Right ventricle myocardium superior (tissue), 1 donor: ENCODE measurements around the gene SYT15B. TPM values are rescaled to one million over a fixed set of nuclear protein-coding genes. Genes with fewer than 3 reads are reported as not detected.
"Not testable (repeated sequence)": the region's sequence is repeated elsewhere in the genome, so short reads cannot be mapped to it uniquely, and the experiment has no call there.

Experiments
- ATAC-seq: fragments of 200-7000 bp; cut with Tn5 transposase; one replicate; pipeline ENCODE4 v1.9.1; 2020; ENCODE audit warnings: mild to moderate bottlenecking; ENCODE audit not compliant: poor library complexity
- DNase-seq: peaks from one replicate; pipeline ENCODE4 v3.0.0-alpha.2; 2020
- intact Hi-C: fragments of 100-400 bp; cut with DNase I; formaldehyde crosslinking; loops from one replicate; pipeline ENCODE4 v1.11.2; 2022
- total RNA-seq: library from RNA; stranded (reverse); fragmentation: NEBNext Ultra II Directional; extraction: Animal tissue kit (Norgen Biotek cat#: 25700); gene quantifications from one replicate; pipeline ENCODE4 v1.2.1, GENCODE V29; 2021
- donor health status: DM: no; HTN: yes; CAD: no; lungs with severe emphysema.

Gene SYT15B
- total RNA-seq, 1 donor from 2014 or later: 0.89 TPM

- ATAC-seq (peak; percentile 94), DNase-seq (peak; percentile 57)
- intact Hi-C loops: not testable (repeated sequence)
These were observed 19.5 kb downstream of the SYT15B start for GRCh38 chr10:47743611-47744550.

- DNase-seq, ATAC-seq, intact Hi-C loops: not testable (repeated sequence)
These were observed 22.5 kb downstream of the SYT15B start for GRCh38 chr10:47740868-47741267.

GRCh38 chr10:47730911-47731310 lies 32.5 kb downstream of the SYT15B start:
- DNase-seq, ATAC-seq, intact Hi-C loops: not testable (repeated sequence)

DNA sequence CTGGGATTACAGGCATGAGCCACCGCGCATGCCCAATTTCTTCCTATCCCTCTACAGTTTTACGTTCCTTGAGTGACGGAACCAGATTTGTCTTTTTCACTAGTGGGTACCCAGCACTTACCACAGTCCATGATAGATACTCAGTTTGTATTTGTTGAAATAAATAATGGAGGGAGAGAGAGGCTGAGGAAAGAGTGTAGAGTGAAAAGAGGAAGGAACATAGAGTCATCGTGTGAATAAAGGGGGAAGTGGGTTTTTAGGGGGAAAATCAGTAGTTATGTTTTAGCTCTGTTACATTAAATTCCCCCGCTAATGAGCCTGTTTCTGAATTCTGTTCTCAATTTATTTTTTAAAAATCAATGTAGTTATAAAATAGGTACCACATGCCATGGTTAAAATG lies 37.7 kb downstream of the SYT15B start:
- DNase-seq, intact Hi-C loops: not testable (repeated sequence)
- peak; percentile 61 for ATAC-seq

GRCh38 chr10:47725047-47725446 lies 38.3 kb downstream of the SYT15B start:
- ATAC-seq: peak; percentile 73
- DNase-seq, intact Hi-C loops: not testable (repeated sequence)

DNA sequence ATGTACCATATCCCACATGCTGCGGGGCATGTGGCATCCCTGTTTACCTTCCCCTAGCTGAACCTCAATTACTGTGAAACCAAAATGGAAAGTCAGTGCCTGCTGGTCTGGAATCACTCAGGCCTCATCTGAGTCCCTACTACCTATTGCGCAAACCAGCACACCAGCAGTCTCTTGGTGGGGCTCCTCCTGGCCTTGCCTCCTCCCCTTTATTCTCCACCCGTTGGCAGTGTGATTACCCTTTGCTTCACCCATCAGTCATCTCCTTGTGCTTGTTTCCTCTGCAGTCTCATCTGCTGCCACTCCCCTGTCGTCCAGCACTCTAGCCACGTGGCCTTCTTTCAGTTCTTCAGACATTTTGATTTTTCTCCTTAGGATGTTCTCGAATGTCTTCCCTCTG lies 39.3 kb downstream of the SYT15B start:
- DNase-seq, intact Hi-C loops, ATAC-seq: not testable (repeated sequence)

DNA sequence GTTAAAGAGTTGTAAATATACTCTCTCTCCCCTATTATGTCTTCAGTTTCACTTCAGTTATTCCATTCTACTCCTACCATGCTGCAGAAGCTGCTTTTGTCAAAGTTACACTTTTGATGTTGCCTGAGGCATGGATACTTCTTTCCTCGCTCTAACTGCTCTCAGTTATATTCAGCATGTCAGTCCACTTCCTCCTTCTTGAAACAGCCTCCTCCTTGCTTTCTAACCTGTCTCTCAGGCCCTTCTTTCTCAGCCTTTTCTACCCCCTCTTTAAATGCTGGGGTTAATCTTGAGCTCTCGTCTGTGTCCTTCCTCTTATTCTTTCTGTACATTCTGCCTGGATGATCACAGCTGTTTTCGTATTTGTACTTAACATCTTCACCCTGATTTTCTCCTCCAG lies 40.0 kb downstream of the SYT15B start:
- intact Hi-C loops, ATAC-seq, DNase-seq: not testable (repeated sequence)

- ATAC-seq, DNase-seq, intact Hi-C loops: not testable (repeated sequence)
These were observed 46.2 kb downstream of the SYT15B start for GRCh38 chr10:47717011-47717769.

Other genes with a start within 250 kb of the SYT15B start
- gene AGAP9, start 240.0 kb downstream of the SYT15B start, total RNA-seq: 1.3 TPM
- gene NPY4R2, start 155.1 kb upstream of the SYT15B start, total RNA-seq: not detected
- gene FAM25C, start 236.2 kb upstream of the SYT15B start, total RNA-seq: not detected